Endothelial cell (in vitro differentiated cells): Measurements from ENCODE around the gene RNF10. TPM values are rescaled to one million over a fixed set of nuclear protein-coding genes. Genes with fewer than 3 reads are reported as not detected.
A peak's percentile ranks its signal among the peaks of the same experiment; 100 is the strongest.
"Not testable (repeated sequence)": the region's sequence is repeated elsewhere in the genome, so short reads cannot be mapped to it uniquely, and the experiment has no call there.

Source experiments
- DNase-seq: peaks from one replicate; pipeline ENCODE4 v3.0.0; 2021; ENCODE audit warnings: low spot score
- H3K27ac Mint-ChIP-seq: one replicate; pipeline ENCODE4 v1.8.0; 2021; ENCODE audit warnings: mixed read lengths, inconsistent platforms; ENCODE audit not compliant: unreplicated experiment
- H3K27me3 Mint-ChIP-seq: one replicate; pipeline ENCODE4 v1.8.0; 2021; ENCODE audit warnings: mild to moderate bottlenecking, moderate library complexity, mixed read lengths, inconsistent platforms; ENCODE audit not compliant: unreplicated experiment
- H3K36me3 Mint-ChIP-seq: one replicate; pipeline ENCODE4 v1.8.0; 2021; ENCODE audit warnings: mild to moderate bottlenecking, low read depth, mixed read lengths, inconsistent platforms; ENCODE audit not compliant: unreplicated experiment
- H3K4me1 Mint-ChIP-seq: one replicate; pipeline ENCODE4 v1.8.0; 2021; ENCODE audit warnings: mild to moderate bottlenecking, mixed read lengths, inconsistent platforms; ENCODE audit not compliant: unreplicated experiment
- H3K4me3 Mint-ChIP-seq: one replicate; pipeline ENCODE4 v1.8.0; 2021; ENCODE audit warnings: mild to moderate bottlenecking, mixed read lengths, inconsistent platforms; ENCODE audit not compliant: unreplicated experiment
- H3K9me3 Mint-ChIP-seq: one replicate; pipeline ENCODE4 v1.8.0; 2021; ENCODE audit warnings: mixed read lengths, inconsistent platforms; ENCODE audit not compliant: unreplicated experiment
- CTCF ChIP-seq: fragments of 200-600 bp; sonication (generic); IDR thresholded peaks from one replicate; pipeline ENCODE4 v1.5.0; 2021; ENCODE audit warnings: antibody characterized with exemption; ENCODE audit not compliant: unreplicated experiment
- total RNA-seq: library from RNA; stranded (reverse); fragmentation: NEBNext Ultra II Directional; extraction: Animal tissue kit (Norgen Biotek cat#: 25700); gene quantifications from one replicate; pipeline ENCODE4 v1.2.1, GENCODE V29; 2021; ENCODE audit not compliant: unreplicated experiment

The RNF10 gene
- total RNA-seq, 1 donor from 2014 or later: 157 TPM

GRCh38 chr12:120504587-120504986 lies 29.6 kb upstream of the RNF10 start:
- H3K36me3 Mint-ChIP-seq: peaks cover 19% of the 10 kb centered on the region
- no peaks in the 10 kb centered on the region for H3K27me3 Mint-ChIP-seq
- no peak for TF ChIP-seq CTCF
- H3K4me1 Mint-ChIP-seq: no peaks in the 10 kb centered on the region
- DNase-seq: no peak
- H3K27ac Mint-ChIP-seq: no peak overlapping the region
- no peak overlapping the region for H3K4me3 Mint-ChIP-seq
- no peaks in the 10 kb centered on the region for H3K9me3 Mint-ChIP-seq

GRCh38 chr12:120508537-120508936 lies 25.6 kb upstream of the RNF10 start:
- no peak for DNase-seq
- Mint-ChIP-seq H3K4me1 (no peaks in the 10 kb centered on the region), H3K27ac (peak overlapping the region; percentile 48), H3K36me3 (peaks cover 14% of the 10 kb centered on the region), H3K27me3 (no peaks in the 10 kb centered on the region), H3K4me3 (peak overlapping the region; percentile 66), H3K9me3 (no peaks in the 10 kb centered on the region)
- no peak for TF ChIP-seq CTCF

GRCh38 chr12:120514002-120514401 lies 20.2 kb upstream of the RNF10 start:
- Mint-ChIP-seq H3K27me3 (no peaks in the 10 kb centered on the region), H3K27ac (no peak overlapping the region), H3K9me3 (no peaks in the 10 kb centered on the region), H3K4me1 (no peaks in the 10 kb centered on the region), H3K36me3 (peaks cover 24% of the 10 kb centered on the region), H3K4me3 (no peak overlapping the region)
- TF ChIP-seq CTCF: no peak
- no peak for DNase-seq

GRCh38 chr12:120515496-120515895 lies 18.7 kb upstream of the RNF10 start:
- H3K27me3 Mint-ChIP-seq: no peaks in the 10 kb centered on the region
- no peak for DNase-seq
- H3K27ac Mint-ChIP-seq: no peak overlapping the region
- peaks cover 15% of the 10 kb centered on the region for H3K36me3 Mint-ChIP-seq
- peak overlapping the region; percentile 24 for H3K4me3 Mint-ChIP-seq
- no peak for TF ChIP-seq CTCF
- H3K9me3 Mint-ChIP-seq: no peaks in the 10 kb centered on the region
- H3K4me1 Mint-ChIP-seq: no peaks in the 10 kb centered on the region

- not testable (repeated sequence) for H3K27ac Mint-ChIP-seq, H3K4me1 Mint-ChIP-seq, H3K27me3 Mint-ChIP-seq, H3K4me3 Mint-ChIP-seq, H3K9me3 Mint-ChIP-seq, DNase-seq
- H3K36me3 Mint-ChIP-seq: peaks cover 10% of the 10 kb centered on the region
These were observed 14.8 kb upstream of the RNF10 start for GRCh38 chr12:120519324-120519723.

GRCh38 chr12:120522568-120522967 lies 11.6 kb upstream of the RNF10 start:
- no peak overlapping the region for H3K27ac Mint-ChIP-seq
- no peaks in the 10 kb centered on the region for H3K4me1 Mint-ChIP-seq
- no peak for TF ChIP-seq CTCF
- H3K9me3 Mint-ChIP-seq: no peaks in the 10 kb centered on the region
- no peaks in the 10 kb centered on the region for H3K36me3 Mint-ChIP-seq
- no peak for DNase-seq
- H3K27me3 Mint-ChIP-seq: no peaks in the 10 kb centered on the region
- H3K4me3 Mint-ChIP-seq: no peak overlapping the region
